Renal cortical epithelial cell (primary cell): ENCODE results near the gene IL1RL1. TPM values are rescaled to one million over a fixed set of nuclear protein-coding genes. Genes with fewer than 3 reads are reported as not detected.
"Not testable (repeated sequence)": the region's sequence is repeated elsewhere in the genome, so short reads cannot be mapped to it uniquely, and the experiment has no call there.

Experiments used
- DNase-seq: peaks from one replicate; pipeline ENCODE4 v3.0.0-alpha.2; 2011; ENCODE audit warnings: low read depth
- total RNA-seq: library from RNA; depleted of rRNA; stranded (reverse); fragments of >200 nt; gene quantifications from 2 replicates; pipeline ENCODE4 v1.2.3, GENCODE V29; 2014

IL1RL1 gene
- total RNA-seq, 1 donor from 2014 or later = 0.05 TPM

DNA sequence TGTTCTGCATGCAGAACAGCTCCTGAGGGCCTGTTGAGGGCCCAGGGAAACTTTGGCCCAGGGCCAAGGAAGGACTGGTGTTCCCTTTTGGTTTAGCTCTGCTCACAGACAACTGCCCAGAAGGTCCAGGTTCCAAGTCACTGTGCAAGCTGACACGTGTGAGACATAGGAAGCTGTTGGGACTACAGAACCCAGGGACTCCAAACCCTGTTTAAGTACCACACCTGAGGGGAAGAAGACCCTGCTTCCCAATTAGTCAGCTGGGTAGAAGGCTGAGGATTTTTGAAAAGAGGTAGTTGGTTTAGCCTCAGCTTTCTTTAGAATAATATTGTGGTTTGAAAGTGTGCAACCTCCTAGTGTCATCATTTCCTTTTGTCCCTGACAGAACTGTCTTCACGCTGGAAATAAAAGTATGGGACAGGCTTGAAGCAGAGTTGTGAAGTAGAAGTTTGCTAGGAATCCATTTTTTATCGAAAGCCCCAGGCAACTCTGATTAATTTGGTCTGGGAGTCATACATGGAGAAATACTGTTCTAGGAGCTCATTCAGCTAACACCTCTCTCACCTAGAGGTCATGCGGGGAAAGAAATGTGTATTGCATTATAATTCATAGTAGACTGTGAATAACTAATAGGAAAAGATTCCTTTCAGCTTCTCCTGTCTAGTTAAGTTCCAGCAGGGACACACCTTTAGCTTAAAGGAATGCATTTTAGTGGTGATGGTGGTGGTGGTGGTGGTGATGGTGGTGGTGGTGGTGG, 19.9 kb upstream of the IL1RL1 start:
- DNase-seq = no peak

DNA sequence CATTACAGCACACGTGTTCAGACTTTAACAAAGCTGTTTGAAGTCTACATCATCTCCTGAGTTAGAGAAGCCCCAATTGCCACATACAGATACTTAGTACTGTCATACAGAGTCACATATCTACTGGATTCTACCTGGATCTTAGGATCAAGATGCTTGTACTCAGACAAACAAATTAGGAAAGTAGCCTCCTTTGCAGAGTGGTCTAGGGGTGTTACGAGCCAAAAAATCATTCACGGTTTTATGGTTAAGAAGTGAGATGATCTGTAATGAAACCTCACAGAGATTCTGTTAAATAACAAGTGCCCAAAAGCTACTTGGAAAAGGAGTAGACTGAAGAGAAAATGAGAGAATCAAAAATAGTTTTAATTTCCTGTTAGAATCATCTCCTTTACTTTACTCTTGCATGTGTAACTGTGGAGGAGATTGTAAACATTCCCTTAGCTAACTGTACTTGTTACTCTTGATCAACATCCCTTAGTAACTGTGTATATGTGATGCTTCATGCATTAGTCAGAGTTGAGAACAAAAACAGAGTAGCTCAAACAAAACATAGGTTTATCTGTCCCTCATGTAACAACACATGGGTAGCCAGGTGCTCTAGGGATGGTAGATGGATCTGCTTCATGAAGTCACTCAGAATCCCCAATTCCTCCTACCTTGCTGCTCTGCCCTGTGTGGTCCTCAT, 16.4 kb upstream of the IL1RL1 start:
- peak; percentile 67 for DNase-seq

- DNase-seq = no peak
Observed at GRCh38 chr2:102295566-102295965, 15.8 kb upstream of the IL1RL1 start.

DNA sequence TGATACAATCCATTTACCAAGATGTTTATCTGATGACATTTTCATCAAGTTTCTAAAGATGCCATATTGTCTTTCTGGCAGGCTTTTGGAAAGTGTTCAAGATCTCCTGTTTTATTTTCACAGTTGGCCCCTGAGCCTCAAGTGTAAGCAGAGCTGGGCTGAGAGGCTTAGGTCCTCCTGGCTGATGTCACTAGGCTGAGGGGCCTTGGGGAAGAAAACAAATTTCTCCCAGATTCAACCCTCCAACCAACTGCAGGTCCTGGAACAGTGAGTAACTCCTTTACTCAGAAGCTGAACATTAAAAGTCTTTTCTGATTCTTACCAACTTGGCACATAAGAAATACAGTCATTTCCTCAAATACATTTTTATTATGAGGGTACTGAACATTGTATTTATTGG, 14.9 kb upstream of the IL1RL1 start:
- DNase-seq = no peak

- DNase-seq = no peak
Observed at GRCh38 chr2:102297891-102298290, 13.5 kb upstream of the IL1RL1 start.

- peak; percentile 49 for DNase-seq
Observed at GRCh38 chr2:102301867-102302362, 9.4 kb upstream of the IL1RL1 start.

GRCh38 chr2:102302458-102302857, 8.9 kb upstream of the IL1RL1 start:
- no peak for DNase-seq

GRCh38 chr2:102303589-102303988, 7.8 kb upstream of the IL1RL1 start:
- DNase-seq = no peak

- DNase-seq = peak; percentile 17
Observed at GRCh38 chr2:102304268-102304667, 7.1 kb upstream of the IL1RL1 start.

DNA sequence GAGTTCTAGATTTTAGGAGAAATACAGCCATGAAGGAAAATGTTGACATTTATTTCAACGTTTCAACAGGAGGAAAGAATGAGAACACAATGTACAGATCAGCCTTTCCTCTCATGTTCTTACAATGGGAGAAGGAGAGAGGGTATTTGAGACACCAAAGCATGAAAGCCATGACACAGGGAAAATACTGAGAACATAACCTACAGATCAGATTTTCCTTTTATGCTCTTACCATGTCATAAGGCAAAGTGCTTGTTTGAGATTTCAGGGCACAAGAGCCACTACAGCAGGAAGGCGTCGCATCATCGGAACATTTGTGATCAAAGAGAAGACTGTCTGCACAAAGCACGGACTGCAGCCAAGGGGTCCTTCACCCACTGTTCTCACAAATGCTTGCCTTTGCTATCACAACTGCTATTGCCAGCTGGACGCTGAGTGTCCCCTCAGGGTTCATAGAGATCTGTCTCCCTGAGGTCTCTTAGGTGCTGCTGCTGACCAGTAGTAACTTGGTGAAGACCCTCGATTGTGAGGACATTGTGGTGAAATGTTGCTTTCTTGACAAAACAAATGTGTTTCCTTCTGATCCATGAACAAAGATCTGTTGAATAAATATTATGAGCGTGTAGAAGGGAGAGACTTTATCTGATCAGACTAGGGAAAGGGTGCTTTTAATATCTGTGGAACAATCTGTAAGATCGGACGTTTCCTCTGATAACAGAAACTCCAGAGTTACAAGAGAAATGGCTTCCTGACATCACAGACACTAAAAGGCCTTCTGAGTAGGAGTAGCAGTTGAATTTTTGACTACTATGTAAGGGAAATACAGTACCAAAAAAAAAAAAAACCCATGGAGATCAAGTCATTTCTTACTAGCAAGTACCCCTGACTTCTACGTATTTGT, 6.4 kb upstream of the IL1RL1 start:
- DNase-seq = no peak

DNA sequence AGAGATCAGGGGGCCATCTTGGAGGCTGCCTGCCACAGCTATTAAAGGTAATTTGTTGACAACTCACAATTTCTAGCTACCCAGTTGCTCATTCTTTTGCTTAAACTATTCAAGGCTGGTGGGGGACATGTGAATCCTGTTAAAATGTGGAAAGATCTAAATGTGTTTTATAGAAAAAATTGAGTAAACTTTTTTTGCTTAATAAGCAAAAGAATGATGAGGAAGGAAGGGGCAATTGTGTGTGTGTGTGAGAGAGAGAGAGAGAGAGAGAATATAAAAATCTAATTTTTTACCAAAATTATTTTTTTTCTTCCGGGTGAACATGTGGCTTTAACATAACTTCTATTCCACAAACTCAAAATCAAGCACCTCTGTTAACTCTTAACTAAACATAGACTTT, 5.2 kb upstream of the IL1RL1 start:
- DNase-seq = no peak

DNA sequence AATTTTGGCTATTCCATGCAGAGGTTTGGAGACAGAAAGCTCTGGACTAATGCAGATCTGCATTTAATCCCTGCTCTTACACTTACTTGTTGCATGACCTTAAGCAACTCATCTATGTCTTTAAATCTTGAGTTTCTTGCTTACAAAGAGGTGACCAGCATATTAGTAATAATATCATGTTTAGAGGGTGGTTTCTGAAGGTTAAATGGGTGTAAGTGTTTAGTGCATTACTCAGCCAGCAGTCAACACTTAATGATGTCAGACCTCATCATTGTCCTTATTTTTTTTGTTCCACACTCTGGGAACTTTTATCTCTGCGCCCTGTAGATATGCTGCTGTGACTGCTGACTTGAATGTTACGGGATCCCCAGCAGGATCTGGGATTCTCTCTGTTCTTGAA, 1.7 kb downstream of the IL1RL1 start:
- DNase-seq = peak; percentile 41

GRCh38 chr2:102313471-102313870, 2.1 kb downstream of the IL1RL1 start:
- DNase-seq = no peak

DNA sequence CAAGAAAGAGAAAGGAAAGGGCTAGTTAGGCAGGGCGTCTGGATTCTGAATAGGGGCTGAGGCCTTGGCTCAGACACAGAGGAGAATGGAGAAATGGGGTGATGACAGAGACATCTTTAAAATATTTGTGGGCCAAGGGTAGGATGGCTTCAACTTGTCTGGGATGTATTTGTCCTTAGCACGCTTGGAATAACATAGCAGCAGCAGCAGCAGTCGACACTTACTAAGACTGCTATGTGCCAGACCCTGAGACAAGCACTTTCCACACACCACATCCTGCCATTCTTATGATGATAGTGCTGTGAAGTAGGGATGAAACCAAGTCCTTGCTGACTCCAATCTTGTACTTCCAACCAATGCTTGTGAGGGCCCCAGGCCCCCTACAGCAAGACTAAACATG, 2.6 kb downstream of the IL1RL1 start:
- DNase-seq = no peak

- no peak for DNase-seq
Observed at GRCh38 chr2:102315921-102316320, 4.6 kb downstream of the IL1RL1 start.

DNA sequence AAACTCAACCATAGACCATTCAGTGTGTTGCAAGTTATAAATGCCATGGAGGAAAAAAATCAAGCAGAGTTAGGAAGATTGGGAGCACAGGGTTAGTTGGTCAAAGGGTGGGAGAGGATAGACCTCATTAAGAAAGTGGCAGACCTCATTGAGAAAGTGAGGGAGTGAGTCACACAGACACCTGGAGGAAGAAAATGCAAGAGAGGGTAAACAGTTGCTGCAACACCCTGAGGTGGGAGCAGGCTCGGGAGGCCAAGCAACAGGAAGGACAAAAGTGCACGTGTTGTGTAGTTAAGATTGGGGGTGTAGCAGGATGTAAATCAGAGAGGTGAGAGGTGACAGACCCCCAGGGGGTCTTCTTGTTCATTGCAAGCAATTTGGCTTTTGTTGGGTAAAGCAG, 6.4 kb downstream of the IL1RL1 start:
- peak; percentile 57 for DNase-seq

DNA sequence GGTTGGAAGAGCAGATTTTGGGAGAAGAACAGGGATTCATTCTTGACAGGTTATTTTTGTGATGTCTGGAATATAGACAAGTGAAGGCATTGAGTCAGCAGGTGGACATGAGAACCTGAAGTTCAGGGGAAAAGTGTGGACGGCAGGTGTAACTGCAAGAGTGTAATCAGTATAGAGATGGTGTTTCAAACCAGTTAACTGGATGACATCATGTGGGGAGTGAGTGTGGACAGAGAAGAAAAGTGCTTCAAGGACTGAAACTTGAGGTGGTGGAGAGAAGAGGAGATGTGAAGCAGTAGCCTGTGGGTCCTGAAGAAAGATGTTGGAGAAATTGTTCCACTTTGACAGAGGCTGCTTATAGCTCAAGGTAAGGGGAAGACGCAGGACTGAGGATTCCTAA, 7.1 kb downstream of the IL1RL1 start:
- no peak for DNase-seq

DNA sequence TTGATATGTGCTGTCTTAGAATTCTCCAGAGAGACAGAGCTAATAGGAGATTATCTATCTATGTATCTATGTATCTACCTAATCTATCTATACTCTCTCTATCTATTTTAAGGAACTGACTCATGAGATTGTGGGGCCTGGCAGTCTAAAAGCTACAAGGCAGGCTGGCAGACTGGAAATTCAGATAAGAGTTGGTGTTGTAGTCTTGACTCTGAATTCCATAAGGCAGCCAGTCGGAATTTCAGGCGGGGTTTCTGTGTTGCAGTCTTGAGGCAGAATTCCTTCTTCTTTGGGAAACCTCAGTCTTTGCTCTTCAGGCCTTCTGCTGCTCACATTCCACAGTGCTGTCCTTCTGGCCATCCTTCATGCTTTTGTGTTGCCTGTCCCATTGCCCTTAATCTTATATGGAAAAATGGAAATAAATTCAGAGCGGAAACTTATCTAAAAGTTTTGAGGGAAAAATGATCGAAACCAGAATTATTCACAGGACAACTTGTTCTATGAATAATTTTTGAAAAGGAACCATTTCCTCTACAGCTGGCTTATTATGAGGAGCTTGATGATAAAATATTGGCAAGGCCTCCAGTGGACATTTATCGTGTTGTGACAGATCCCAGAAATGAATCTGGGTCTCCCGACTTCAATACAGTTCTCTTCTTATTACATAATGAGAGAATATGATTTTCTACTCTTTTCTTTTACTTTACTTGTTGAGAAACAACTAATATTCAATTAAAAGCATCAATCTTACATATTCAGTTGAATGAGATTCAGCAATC, 10.8 kb downstream of the IL1RL1 start:
- no peak for DNase-seq

DNA sequence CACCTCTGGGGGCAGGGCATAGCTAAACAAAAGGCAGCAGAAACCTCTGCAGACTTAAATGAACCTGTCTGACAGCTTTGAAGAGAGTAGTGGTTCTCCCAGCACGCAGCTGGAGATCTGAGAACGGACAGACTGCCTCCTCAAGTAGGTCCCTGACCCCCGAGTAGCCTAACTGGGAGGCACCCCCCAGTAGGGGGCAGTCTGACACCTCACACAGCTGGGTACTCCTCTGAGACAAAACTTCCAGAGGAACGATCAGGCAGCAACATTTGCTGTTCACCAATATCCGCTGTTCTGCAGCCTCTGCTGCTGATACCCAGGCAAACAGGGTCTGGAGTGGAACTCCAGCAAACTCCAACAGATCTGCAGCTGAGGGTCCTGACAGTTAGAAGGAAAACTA, 13.6 kb downstream of the IL1RL1 start:
- DNase-seq = not testable (repeated sequence)

DNA sequence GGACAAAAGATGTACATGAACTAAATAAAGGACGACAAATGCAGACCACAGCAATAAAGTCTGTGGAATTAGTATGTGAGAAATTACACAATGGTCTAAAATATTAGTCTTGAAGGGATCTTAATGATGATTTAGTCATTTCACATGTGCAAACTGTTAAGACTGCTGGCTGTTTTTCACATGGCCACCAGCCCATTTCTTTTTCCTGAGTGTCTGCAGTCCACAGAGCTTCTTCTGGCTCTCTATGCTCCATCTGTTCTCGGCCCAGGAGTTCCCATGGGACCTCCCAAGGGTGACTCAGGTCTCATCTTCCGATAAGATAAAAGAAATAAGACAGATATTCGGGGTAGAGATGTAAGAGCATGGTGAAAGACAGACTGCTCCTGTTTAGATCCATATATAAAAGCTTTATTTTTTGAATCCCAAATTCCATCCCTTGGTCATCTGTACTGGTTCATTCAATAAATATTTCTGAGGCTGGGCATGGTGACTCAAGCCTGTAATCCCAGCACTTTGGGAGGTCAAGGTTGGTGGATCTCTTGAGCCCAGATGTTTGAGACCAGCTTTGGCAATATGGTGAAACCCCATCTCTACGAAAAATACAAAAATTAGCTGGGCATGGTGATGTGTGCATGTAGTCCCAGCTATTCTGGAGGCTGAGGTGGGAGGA, 20.1 kb downstream of the IL1RL1 start:
- no peak for DNase-seq

GRCh38 chr2:102334486-102334885, 23.1 kb downstream of the IL1RL1 start:
- DNase-seq = no peak
